GM20431 (cell line): ENCODE results near the gene KRTAP10-11.
"Not testable (repeated sequence)": the region's sequence is repeated elsewhere in the genome, so short reads cannot be mapped to it uniquely, and the experiment has no call there.

ENCODE experiments used
- in situ Hi-C: fragments of 300-500 bp; cut with MseI, MboI; formaldehyde crosslinking; loops from one replicate; pipeline ENCODE4 v1.15.0; 2020; ENCODE audit warnings: low sequenced_read_pairs; ENCODE audit not compliant: unreplicated experiment

Gene KRTAP10-11, protein sequence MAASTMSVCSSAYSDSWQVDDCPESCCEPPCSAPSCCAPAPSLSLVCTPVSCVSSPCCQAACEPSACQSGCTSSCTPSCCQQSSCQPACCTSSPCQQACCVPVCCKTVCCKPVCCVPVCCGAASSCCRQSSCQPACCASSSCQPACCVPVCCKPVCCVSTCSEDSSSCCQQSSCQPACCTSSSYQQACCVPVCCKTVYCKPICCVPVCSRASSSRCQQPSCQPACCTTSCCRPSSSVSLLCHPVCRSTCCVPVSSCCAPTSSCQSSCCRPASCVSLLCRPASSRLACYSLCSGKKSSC

GRCh38 chr21:44646366-44647221 lies at the start of gene KRTAP10-11:
KRTAP10-11 (plus strand) TSS chr21:44646414; CDS start chr21:44646459, 45 bp downstream.
- in situ Hi-C loops = not testable (repeated sequence)

DNA sequence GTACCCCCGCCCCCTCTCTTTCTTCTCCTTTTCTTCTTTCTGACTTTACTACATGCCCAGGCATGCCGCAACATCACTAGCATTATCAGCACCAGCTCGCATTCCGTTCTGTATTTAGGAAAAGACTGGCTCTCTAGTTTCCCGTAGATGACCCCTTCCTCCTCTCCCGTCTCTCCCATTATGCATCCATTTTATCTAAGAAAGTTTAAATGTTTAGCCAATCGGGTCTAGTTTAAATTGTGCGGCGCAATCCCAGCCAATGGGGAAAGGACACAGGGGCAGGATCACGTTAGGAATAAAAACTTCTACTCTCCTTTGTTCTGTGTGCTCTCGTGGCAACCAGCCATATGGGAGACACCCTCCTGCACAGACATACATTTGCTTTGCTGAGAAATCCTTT lies 48.2 kb upstream of the KRTAP10-11 start:
- in situ Hi-C loops = no loop called here

DNA sequence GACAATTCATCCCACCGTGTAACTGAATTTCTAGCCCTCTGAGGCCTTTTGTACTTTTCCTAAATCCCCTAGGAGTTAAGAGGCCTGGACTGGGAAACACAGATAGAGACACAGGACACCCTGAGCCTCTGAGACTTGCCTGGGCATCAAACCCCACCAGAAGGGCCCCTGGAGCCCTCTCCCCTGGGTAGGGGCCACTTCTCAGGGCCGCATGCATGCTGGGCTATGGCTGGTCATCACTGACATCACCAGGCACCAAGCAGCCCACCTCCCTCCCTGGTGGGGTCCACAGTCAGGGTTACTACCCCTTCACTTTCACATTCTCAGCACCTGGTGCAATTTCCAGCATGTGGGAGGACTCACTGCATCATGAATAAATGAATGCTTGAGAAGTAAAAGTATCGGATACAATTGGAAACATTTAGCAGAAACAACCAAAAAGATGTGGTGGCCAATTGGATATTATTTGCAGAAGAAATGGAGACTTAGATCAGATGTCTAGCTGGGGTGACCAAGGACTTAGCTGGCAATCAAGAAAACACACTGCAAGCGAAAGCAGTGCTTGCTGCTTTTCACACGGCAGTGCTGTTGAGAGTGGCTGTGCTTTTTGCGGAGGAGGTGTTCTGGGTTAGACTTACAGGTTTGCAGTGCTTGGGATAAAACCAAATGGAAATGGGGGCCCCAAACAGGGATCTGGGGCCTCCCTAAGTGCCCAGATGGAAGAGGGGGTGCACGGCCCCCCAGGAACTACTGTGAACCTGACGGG lies 46.8 kb upstream of the KRTAP10-11 start:
- in situ Hi-C loops = no loop called here

- in situ Hi-C loops = not testable (repeated sequence)
Observed at GRCh38 chr21:44600118-44600978, 45.9 kb upstream of the KRTAP10-11 start, which contains the start of gene KRTAP10-7. KRTAP10-7 (plus strand) TSS chr21:44600597; CDS start chr21:44600622, 25 bp downstream.

DNA sequence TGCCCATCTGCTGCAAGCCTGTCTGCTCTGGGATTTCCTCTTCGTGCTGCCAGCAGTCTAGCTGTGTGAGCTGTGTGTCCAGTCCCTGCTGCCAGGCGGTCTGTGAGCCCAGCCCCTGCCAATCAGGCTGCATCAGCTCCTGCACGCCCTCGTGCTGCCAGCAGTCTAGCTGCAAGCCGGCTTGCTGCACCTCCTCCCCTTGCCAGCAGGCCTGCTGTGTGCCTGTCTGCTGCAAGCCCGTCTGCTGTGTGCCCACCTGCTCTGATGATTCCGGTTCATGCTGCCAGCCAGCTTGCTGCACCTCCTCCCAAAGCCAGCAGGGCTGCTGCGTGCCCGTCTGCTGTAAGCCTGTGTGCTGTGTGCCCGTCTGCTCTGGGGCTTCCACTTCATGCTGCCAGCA lies 45.1 kb upstream of the KRTAP10-11 start:
- in situ Hi-C loops = not testable (repeated sequence)

DNA sequence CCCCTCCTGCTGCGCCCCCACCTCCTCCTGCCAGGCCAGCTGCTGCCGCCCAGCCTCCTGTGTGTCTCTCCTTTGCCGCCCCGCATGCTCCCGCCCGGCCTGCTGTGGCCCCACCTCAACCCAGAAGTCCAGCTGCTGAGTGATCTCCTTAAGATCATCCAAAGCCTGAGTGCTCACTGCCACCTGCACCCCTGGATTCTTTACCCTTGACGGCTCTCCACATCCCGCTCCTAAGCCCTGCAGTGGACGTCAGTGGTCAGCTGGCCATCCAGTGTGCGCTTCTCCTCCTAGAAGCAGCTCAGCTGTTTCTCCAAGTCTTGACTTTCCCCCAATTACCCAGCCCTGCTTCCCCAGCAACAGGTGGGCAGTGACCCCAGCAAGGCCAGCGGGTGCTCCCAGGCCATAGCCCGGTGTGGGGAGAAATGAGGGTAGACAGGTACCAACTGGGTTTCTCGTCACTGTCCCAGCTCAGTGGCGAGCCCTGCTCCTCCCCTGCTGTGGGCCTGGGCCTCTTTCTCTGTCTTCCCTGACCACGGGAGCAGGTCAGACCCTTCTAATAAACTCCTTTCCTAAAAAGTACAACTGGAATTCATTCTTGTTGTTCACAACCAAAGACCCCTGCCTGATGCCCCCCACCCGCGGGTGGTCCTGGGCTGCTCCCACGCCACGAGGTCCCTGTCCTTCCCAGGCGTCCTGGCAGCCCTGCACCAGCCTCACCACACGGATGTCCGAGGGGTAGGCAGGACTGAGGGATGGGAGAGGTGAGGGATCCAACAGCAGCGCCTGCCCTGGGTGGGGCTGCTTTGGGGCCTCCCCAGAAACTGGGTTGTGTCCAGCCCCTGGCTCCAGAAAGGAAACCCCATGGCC lies 44.4 kb upstream of the KRTAP10-11 start:
- in situ Hi-C loops = no loop called here

- in situ Hi-C loops = no loop called here
Observed at GRCh38 chr21:44602463-44602850, 43.8 kb upstream of the KRTAP10-11 start.

- in situ Hi-C loops = no loop called here
Observed at GRCh38 chr21:44603109-44603875, 42.9 kb upstream of the KRTAP10-11 start.

DNA sequence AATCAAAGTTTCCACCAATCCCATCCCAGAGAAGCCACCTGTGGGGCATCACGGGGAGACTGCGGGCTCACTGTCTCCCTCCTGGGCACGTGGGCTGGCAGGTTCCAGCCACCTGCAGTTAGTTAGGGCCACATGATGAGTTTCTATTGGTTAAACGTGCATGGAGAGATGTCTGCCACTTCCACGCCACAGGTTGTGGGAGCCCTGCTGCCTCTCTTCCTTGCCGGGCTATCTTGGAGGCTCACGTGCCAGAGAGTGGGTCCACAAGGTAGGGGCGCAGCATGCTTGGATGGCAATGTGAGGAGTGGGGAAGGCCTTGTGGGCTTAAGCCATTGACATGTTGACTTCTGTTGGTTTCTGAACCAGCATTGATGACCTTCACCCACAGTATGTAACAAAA lies 42.3 kb upstream of the KRTAP10-11 start:
- in situ Hi-C loops = no loop called here

DNA sequence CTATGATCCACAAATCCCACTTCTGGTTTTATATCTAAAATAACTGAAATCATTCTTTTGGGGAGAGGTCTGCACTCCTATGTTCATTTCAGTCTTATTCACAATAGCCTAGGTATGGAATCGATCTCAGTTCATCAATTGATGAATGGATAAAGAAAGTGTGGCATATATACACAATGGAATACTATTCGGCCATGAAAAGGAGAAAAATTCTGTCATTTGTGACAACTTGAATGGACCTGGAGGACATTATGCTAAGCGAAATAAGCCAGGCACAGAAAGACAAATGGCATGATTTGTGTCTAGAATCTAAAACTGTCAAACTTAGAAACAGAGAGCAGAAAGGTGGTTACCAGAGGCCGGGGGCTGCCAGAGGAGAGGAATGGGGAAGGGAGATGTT lies 39.7 kb upstream of the KRTAP10-11 start:
- in situ Hi-C loops = no loop called here

- in situ Hi-C loops = no loop called here
Observed at GRCh38 chr21:44609193-44609592, 37.0 kb upstream of the KRTAP10-11 start.

DNA sequence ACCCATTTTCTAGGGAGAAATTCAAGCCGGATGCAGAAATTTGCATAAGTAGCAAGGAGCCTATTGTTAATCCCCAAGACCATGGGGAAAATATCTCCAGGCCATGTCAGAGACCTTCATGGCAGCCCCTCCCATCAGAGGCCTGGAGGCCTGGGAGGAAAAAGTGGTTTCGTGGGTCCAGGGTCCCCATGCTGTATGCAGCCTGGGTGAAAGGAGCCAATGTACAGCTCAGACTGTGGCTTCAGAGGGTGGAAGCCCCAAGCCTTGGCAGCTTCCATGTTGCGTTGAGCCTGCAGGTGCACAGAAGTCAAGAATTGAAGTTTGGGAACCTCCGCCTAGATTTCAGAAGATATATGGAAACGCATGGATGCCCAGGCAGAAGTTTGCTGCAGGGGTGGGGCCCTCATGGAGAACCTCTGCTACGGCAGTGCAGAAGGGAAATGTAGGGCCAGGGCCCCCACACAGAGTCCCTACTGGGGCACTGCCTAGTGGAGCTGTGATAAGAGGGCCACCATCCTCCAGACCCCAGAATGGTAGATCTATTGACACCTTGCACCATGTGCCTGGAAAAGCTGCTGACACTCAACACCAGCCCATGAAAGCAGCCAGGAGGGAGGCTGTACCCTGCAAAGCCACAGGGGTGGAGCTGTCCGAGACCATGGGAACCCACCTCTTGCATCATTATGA lies 35.9 kb upstream of the KRTAP10-11 start:
- in situ Hi-C loops = not testable (repeated sequence)

DNA sequence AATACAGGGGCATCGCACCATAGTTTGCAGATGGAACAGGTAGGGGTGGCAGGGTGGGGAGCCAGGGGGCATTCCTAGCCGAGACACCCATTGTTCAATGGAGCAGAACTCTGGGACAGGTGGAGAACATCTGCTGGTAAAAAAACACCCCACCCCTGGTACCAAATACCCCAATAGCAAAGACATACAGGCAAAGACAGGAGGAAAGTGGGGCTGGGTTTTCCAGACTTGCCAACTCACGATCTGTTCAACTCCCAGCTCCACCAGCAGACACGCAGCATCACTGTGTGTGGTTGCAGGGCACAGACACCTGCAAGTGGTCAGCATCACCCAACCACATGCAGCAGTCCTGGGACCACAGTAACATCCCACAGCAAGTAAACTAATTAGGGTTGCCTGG lies 34.7 kb upstream of the KRTAP10-11 start:
- in situ Hi-C loops = no loop called here

GRCh38 chr21:44612029-44612486 lies 34.2 kb upstream of the KRTAP10-11 start, which contains the start of gene KRTAP10-8:
KRTAP10-8 (plus strand) TSS chr21:44612079; CDS start chr21:44612101, 22 bp downstream.
- in situ Hi-C loops = no loop called here

DNA sequence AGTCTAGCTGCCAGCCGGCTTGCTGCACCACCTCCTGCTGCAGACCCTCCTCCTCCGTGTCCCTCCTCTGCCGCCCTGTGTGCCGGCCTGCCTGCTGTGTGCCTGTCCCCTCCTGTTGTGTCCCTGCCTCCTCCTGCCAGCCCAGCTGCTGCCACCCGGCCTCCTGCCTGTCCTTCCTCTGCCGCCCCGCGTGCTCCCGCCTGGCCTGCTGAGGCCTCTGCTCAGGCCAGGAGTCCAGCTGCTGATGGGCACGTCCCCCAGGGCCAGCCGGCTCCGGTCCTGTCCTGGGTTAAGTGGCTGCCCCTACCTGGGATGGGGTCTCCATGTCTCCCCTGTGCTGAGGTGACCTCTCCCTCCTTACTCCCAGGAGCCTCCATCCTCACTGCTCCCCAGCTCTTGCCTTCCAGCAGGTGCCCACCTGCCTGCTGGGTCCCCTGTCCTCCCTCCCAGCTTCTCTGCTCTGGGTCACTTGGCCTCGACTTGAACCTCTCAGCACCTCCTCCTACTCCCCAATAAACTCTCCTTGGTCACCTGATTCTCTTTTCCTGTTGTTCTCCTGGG lies 33.5 kb upstream of the KRTAP10-11 start:
- in situ Hi-C loops = no loop called here

DNA sequence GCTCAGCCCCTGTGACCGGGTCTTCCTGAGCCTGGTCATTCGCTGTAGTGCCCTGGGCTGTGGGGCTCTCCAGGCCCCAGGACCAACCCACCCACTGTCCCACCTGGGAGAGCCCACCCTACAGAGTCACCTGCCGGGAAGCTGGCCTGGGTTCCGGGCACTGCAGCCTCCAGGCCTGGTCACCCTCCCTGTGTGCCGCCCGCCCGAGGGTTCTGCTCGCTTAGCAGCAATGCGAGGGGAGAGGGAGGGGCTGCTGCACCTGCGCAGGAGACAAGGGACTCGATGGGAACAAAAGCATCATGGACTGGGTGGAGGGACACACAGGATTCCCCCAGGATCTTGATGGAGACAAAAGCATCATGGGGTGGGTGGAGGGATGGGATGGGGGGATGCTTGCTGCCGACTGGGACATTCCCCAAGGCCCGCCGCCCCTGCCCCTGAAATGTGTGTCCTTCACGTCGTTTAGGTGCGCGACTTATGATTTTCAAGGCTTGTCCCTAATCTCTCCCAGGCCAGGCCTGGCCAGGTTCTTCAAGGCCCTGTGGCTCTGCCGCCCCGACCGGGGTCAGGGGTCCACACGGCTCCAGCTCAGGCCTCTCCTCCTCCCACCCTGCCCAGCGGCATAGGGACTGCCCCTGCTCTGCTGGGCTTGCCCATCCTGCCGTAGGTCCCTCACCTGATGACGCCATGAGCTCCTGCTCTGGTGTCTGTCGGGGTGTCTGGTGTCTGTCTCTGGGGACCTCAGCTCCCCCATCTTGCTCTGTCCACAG lies 32.6 kb upstream of the KRTAP10-11 start:
- in situ Hi-C loops = no loop called here
